Activated T-helper 17 cell treated with anti-CD3 and anti-CD28 coated beads, Interleukin-2, amount 50 U/mL, for 72 hours (primary cell): ENCODE data around the gene MC1R. TPM values are rescaled to one million over a fixed set of nuclear protein-coding genes. Genes with fewer than 3 reads are reported as not detected.

Source experiments
- ATAC-seq: fragments of 150-1000 bp; cut with Tn5 transposase; replicated peaks from 2 replicates; pipeline ENCODE4 v1.10.0; 2021; ENCODE audit warnings: mild to moderate bottlenecking, moderate library complexity
- H3K27ac Mint-ChIP-seq: one replicate; pipeline ENCODE4 v1.8.0; 2022; ENCODE audit warnings: mixed read lengths
- H3K27me3 Mint-ChIP-seq: one replicate; pipeline ENCODE4 v1.8.0; 2022; ENCODE audit warnings: mixed read lengths
- H3K36me3 Mint-ChIP-seq: one replicate; pipeline ENCODE4 v1.8.0; 2022; ENCODE audit warnings: low read depth, mild to moderate bottlenecking, mixed read lengths
- H3K4me1 Mint-ChIP-seq: one replicate; pipeline ENCODE4 v1.8.0; 2022; ENCODE audit warnings: mixed read lengths
- H3K4me3 Mint-ChIP-seq: one replicate; pipeline ENCODE4 v1.8.0; 2022; ENCODE audit warnings: mild to moderate bottlenecking, mixed read lengths
- H3K9me3 Mint-ChIP-seq: one replicate; pipeline ENCODE4 v1.8.0; 2022; ENCODE audit warnings: mixed read lengths
- total RNA-seq, 2 donors: library from RNA; stranded (reverse); gene quantifications; one replicate each; pipeline ENCODE4 v1.2.3, GENCODE V29; 2022

MC1R gene
- total RNA-seq, 2 donors from 2014 or later, result 7.5 to 7.6 TPM

- Mint-ChIP-seq H3K27ac (no peak overlapping the region), H3K9me3 (no peaks in the 10 kb centered on the region), H3K27me3 (peaks cover 10% of the 10 kb centered on the region), H3K36me3 (peaks cover 15% of the 10 kb centered on the region), H3K4me1 (peaks cover 16% of the 10 kb centered on the region), H3K4me3 (no peak overlapping the region)
- ATAC-seq, result no peak
These were observed 3.1 kb upstream of the MC1R start for GRCh38 chr16:89915303-89916232.

DNA sequence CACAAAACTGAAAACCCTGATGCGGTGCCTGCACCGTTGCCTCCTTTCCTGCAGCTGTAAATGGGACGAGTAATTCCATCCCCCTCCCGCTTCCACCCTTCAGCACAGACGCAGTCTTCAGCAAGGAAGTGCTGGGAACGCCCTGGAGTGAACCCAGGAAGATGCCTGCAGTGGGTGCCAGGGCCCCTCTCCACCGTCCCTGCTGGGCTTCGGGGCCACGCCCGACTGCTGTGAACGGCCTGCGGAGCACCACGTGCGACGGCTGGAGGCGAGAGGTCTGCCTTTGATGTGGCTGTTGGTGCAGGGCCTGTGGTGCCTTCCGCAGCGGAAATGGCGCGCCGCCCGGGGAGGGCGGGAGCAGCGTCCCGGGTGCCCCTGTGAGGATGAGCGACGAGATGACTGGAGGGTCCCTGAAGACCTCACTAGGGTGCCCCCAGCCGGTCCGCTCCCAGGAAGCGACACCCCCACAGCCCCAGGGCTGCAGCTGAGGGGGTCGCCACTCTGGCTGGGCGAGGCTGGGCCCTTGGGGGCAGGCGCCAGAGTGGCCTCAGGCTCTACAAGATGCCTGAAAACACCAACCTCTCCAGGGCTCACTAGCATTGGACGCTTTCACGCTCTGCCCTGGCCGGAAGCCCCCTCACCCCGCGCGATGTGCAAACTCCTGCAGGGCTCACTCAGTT is 749 bp upstream of the MC1R start:
- H3K4me3 Mint-ChIP-seq, result peak overlapping the region; percentile 67

DNA sequence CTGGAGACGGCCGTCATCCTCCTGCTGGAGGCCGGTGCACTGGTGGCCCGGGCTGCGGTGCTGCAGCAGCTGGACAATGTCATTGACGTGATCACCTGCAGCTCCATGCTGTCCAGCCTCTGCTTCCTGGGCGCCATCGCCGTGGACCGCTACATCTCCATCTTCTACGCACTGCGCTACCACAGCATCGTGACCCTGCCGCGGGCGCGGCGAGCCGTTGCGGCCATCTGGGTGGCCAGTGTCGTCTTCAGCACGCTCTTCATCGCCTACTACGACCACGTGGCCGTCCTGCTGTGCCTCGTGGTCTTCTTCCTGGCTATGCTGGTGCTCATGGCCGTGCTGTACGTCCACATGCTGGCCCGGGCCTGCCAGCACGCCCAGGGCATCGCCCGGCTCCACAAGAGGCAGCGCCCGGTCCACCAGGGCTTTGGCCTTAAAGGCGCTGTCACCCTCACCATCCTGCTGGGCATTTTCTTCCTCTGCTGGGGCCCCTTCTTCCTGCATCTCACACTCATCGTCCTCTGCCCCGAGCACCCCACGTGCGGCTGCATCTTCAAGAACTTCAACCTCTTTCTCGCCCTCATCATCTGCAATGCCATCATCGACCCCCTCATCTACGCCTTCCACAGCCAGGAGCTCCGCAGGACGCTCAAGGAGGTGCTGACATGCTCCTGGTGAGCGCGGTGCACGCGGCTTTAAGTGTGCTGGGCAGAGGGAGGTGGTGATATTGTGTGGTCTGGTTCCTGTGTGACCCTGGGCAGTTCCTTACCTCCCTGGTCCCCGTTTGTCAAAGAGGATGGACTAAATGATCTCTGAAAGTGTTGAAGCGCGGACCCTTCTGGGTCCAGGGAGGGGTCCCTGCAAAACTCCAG is 1.1 kb downstream of the MC1R start:
- Mint-ChIP-seq H3K4me1 (peaks cover 12% of the 10 kb centered on the region), H3K27ac (no peak overlapping the region)

More for the DNA sequence above, 749 bp upstream of the MC1R start:
- Mint-ChIP-seq H3K9me3 (no peaks in the 10 kb centered on the region), H3K36me3 (no peaks in the 10 kb centered on the region), H3K4me1 (peaks cover 16% of the 10 kb centered on the region), H3K27ac (no peak overlapping the region), H3K27me3 (peaks cover 10% of the 10 kb centered on the region)
- ATAC-seq, result peak; percentile 90

DNA sequence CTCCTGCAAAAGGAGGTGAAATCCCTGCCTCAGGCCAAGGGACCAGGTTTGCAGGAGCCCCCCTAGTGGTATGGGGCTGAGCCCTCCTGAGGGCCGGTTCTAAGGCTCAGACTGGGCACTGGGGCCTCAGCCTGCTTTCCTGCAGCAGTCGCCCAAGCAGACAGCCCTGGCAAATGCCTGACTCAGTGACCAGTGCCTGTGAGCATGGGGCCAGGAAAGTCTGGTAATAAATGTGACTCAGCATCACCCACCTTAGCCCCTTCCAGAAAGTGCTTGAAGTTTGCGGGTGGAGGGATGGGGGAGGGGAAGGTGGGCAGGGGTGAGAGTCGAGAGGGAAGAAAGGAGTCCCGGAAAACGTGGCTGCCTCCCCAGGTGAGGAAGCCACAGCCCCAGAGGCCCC is 2.1 kb downstream of the MC1R start:
- Mint-ChIP-seq H3K4me3 (no peak overlapping the region), H3K27ac (no peak overlapping the region), H3K4me1 (peaks cover 12% of the 10 kb centered on the region), H3K9me3 (no peaks in the 10 kb centered on the region), H3K36me3 (no peaks in the 10 kb centered on the region), H3K27me3 (peaks cover 10% of the 10 kb centered on the region)
- ATAC-seq, result no peak

More for the DNA sequence above, 1.1 kb downstream of the MC1R start:
- ATAC-seq, result no peak
- no peaks in the 10 kb centered on the region for H3K9me3 Mint-ChIP-seq
- H3K4me3 Mint-ChIP-seq, result peak overlapping the region; percentile 7
- H3K36me3 Mint-ChIP-seq, result no peaks in the 10 kb centered on the region
- H3K27me3 Mint-ChIP-seq, result peaks cover 10% of the 10 kb centered on the region

DNA sequence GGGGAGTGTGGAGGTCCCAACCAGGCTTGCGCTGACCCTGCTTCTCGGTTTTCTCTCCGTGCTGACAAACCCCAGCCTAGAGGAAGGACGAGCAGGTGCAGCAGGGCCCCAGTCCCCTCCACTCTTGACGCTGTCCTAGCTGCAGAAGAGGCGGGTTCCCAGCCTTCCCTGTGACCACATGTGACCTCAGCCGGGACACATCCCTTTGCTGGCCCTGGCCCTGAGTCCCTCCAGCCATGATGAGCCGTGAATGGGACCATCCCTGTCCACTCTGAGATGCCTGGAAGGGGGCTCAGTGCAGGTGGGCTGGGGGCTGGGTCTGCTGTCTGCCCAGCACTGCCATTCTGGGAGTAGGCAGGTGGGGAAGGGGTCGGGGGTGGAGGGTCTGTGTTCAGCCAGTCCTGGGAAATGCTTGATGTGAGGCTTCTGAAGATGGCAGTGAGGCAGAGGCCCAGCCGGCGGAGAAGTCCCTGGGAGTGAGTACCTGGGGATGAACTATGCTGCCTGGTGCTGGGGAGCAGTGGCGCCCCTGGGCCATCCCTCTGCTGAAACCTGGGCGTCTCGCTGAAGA is 2.6 kb downstream of the MC1R start:
- H3K4me1 Mint-ChIP-seq, result peaks cover 12% of the 10 kb centered on the region
- no peaks in the 10 kb centered on the region for H3K36me3 Mint-ChIP-seq
- no peak overlapping the region for H3K27ac Mint-ChIP-seq
- no peaks in the 10 kb centered on the region for H3K9me3 Mint-ChIP-seq
- peaks cover 10% of the 10 kb centered on the region for H3K27me3 Mint-ChIP-seq
- ATAC-seq, result no peak
- no peak overlapping the region for H3K4me3 Mint-ChIP-seq

GRCh38 chr16:89921702-89922476 is 3.2 kb downstream of the MC1R start:
- H3K4me1 Mint-ChIP-seq, result peaks cover 12% of the 10 kb centered on the region
- H3K27ac Mint-ChIP-seq, result no peak overlapping the region
- H3K27me3 Mint-ChIP-seq, result peaks cover 10% of the 10 kb centered on the region
- H3K36me3 Mint-ChIP-seq, result no peaks in the 10 kb centered on the region
- H3K9me3 Mint-ChIP-seq, result no peaks in the 10 kb centered on the region
- ATAC-seq, result no peak
- H3K4me3 Mint-ChIP-seq, result peak overlapping the region; percentile 36

DNA sequence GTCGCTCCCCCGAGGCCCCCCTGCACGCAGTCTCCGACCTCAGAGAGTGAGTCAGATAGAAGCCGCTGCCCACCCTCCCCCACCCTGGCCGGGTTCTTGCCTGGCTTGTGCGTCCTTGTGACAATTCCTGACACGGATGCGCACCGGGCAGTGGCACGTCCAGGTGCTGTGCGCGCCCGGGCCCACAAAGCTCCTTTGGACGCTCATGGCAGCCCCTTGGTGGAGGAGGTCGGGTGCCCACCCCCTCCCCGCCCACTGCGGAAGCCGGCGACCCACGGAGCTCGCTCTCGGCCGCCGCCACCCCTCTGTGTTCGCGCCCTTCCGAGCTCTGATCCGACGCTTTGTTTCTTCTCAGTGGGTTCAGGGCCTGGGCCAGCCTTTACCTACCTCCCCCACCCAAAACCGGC is 3.8 kb downstream of the MC1R start:
- no peak for ATAC-seq
- Mint-ChIP-seq H3K9me3 (no peaks in the 10 kb centered on the region), H3K4me3 (peak overlapping the region; percentile 36), H3K36me3 (no peaks in the 10 kb centered on the region), H3K27me3 (peaks cover 10% of the 10 kb centered on the region), H3K27ac (no peak overlapping the region), H3K4me1 (peaks cover 12% of the 10 kb centered on the region)

- no peak within 1 kb of the TSS for H3K27ac Mint-ChIP-seq
- no peaks in the 10 kb centered on the region for H3K36me3 Mint-ChIP-seq
- H3K4me1 Mint-ChIP-seq, result peaks cover 8% of the 10 kb centered on the region
- no peaks in the 10 kb centered on the region for H3K9me3 Mint-ChIP-seq
- H3K27me3 Mint-ChIP-seq, result peaks cover 10% of the 10 kb centered on the region
- H3K4me3 Mint-ChIP-seq, result peak within 1 kb of the TSS; percentile 36
- ATAC-seq, result peak; percentile 61
These were observed 4.4 kb downstream of the MC1R start, which contains the start of gene TUBB3 for GRCh38 chr16:89922884-89923639. TUBB3 (plus strand) TSS chr16:89923342; CDS start chr16:89923402, 60 bp downstream.

DNA sequence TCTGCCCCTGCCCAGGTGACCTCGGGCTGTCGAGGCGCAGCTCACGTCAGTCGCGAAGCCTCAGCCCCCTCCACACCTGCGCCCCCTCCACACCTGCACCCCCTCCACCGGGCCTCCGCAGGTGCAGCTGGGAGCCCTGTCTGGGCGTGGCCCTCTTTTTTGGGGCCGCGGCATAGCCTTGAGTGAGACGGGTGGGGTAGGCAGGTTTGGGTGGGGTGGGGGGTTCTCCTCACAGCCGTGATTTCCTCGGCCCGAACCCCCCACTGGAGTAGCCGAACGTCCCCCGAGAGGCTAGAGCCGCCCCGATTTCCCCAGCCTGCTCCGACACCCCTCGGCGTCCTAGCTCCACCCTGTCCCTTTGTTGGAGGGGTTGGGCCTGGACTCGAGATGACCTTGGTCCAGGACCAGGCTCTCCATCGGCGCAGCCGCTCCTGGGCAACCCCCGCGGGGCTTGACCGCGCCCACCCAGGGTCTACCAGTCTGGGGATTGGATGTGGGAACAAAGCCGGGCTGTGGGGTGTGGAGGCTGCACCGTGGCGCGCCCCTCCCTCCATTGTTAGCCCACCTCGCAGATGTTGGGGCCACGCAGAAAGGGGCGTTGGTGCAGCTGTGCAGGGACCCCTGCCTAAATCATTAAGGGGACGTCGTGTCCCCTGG is 5.1 kb downstream of the MC1R start:
- no peaks in the 10 kb centered on the region for H3K36me3 Mint-ChIP-seq
- ATAC-seq, result no peak
- H3K4me3 Mint-ChIP-seq, result no peak overlapping the region

GRCh38 chr16:89924297-89924924 is 5.7 kb downstream of the MC1R start:
- Mint-ChIP-seq H3K4me1 (peaks cover 8% of the 10 kb centered on the region), H3K27ac (no peak overlapping the region), H3K27me3 (peaks cover 8% of the 10 kb centered on the region), H3K9me3 (no peaks in the 10 kb centered on the region), H3K36me3 (no peaks in the 10 kb centered on the region), H3K4me3 (no peak overlapping the region)
- ATAC-seq, result no peak

More for the DNA sequence above, 5.1 kb downstream of the MC1R start:
- peaks cover 8% of the 10 kb centered on the region for H3K4me1 Mint-ChIP-seq
- H3K9me3 Mint-ChIP-seq, result no peaks in the 10 kb centered on the region
- peaks cover 9% of the 10 kb centered on the region for H3K27me3 Mint-ChIP-seq
- no peak overlapping the region for H3K27ac Mint-ChIP-seq

- ATAC-seq, result no peak
- H3K27me3 Mint-ChIP-seq, result peaks cover 3% of the 10 kb centered on the region
- no peaks in the 10 kb centered on the region for H3K9me3 Mint-ChIP-seq
- H3K36me3 Mint-ChIP-seq, result no peaks in the 10 kb centered on the region
- peak overlapping the region; percentile 17 for H3K4me3 Mint-ChIP-seq
- H3K27ac Mint-ChIP-seq, result no peak overlapping the region
- peaks cover 3% of the 10 kb centered on the region for H3K4me1 Mint-ChIP-seq
These were observed 6.3 kb downstream of the MC1R start for GRCh38 chr16:89924925-89925307.

DNA sequence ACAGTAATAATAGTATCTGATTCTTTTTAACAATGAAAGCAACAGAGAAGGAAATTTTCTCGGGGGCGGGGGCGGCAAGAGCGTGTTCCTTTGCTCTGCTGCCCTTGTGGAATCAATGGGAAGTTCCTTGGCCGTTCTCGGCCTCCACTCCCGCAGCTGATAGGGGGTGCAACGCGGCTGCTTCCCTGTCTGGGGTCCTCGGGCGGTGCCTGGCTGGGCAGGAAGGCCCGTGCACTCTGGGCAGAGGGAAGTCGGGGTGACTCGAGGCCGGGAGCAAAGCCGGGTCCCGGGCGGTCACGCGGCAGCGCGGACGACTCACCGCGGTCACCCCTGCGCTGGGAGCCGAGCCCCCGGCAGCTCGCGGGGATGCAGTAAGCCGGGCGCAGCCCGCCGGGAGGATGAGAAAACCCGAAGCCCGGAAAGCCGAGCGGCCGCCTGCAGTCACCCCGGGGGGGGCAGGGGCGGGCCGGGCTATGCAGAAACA is 7.0 kb downstream of the MC1R start:
- Mint-ChIP-seq H3K4me1 (no peaks in the 10 kb centered on the region), H3K36me3 (no peaks in the 10 kb centered on the region), H3K4me3 (peak overlapping the region; percentile 17), H3K9me3 (no peaks in the 10 kb centered on the region), H3K27ac (no peak overlapping the region), H3K27me3 (no peaks in the 10 kb centered on the region)
- ATAC-seq, result no peak
